ENCODE results near the gene PIK3C2G. TPM values are rescaled to one million over a fixed set of nuclear protein-coding genes. Genes with fewer than 3 reads are reported as not detected.

Gene PIK3C2G
- total and polyA plus RNA-seq, 10 of the 15 experiments (the other 5 are each of a cell fraction or from before 2014, with no cell fraction given): not detected

- BruUV-seq (replicated peaks): no TSS peak
- Histone ChIP-seq H3K4me1 (ENCODE audit: control insufficient read depth, insufficient read depth, low read length) (no peaks in the 10 kb centered on the region), H3K9ac (ENCODE audit: control insufficient read depth, insufficient read depth, low read length) (no peak overlapping the region), H3K27me3 (replicated peaks in 1 of 2; ENCODE audit: control insufficient read depth in 2 of 2, insufficient read depth in 2 of 2, low read length in 1 of 2) (no peaks in the 10 kb centered on the region), H3K27ac (ENCODE audit: control insufficient read depth, insufficient read depth) (no peak overlapping the region), H3K4me2 (ENCODE audit: control insufficient read depth, insufficient read depth) (no peak overlapping the region), H2AFZ (ENCODE audit: control insufficient read depth, low read depth, low read length) (no peak overlapping the region), H3K36me3 (ENCODE audit: control insufficient read depth in 2 of 2, insufficient read depth in 2 of 2, low read length in 1 of 2) (no peaks in the 10 kb centered on the region), H3K4me3 (no peak overlapping the region), H3K79me2 (ENCODE audit: control insufficient read depth, insufficient read depth, low read length) (no peaks in the 10 kb centered on the region), H4K20me1 (ENCODE audit: control insufficient read depth, insufficient read depth) (no peaks in the 10 kb centered on the region), H3K9me3 (replicated peaks; ENCODE audit: control insufficient read depth, insufficient read depth, low read length) (no peaks in the 10 kb centered on the region)
- POLR2A ChIA-PET: no interaction called here
- in situ Hi-C loops (cut with MboI) (no loop called here), intact Hi-C loops (cut with micrococcal nuclease; ENCODE audit: unreplicated experiment) (no loop called here)
- CTCF ChIA-PET: no interaction called here
- no peak for DNase-seq (ENCODE audit: low read depth, low spot score)
- RAD21 ChIA-PET (ENCODE audit: unreplicated experiment): no interaction called here
- FAIRE-seq: no peak
- no peak for ATAC-seq
- TF ChIP-seq NFXL1 (IDR thresholded peaks at IDR 0.05; ENCODE audit: borderline replicate concordance): no peak
- no peak for TF ChIP-seq CREB1 (IDR thresholded peaks at IDR 0.05; ENCODE audit: low read depth)
- no peak for TF ChIP-seq NRF1 (conservative IDR thresholded peaks at IDR 0.05; ENCODE audit: low read depth, low read length)
- no peak for TF ChIP-seq EGR1 (IDR thresholded peaks at IDR 0.05; ENCODE audit: borderline replicate concordance in 1 of 2, low read depth in 2 of 2, low read length in 2 of 2)
- no peak for TF ChIP-seq RFX5 (IDR thresholded peaks at IDR 0.05; ENCODE audit: low read depth, low read length)
- TF ChIP-seq CEBPZ (IDR thresholded peaks at IDR 0.05; ENCODE audit: low read depth, low read length): no peak
- SMC1A ChIA-PET (ENCODE audit: uncharacterized antibody, unreplicated experiment): interaction anchor here (0.7 kb wide), 1 partner anchor 69 kb away, joined by 3 read pairs; no protein-coding TSS in a partner anchor
Observed at GRCh38 chr12:18294889-18295288, 33.6 kb downstream of the PIK3C2G start.

Data from GM12878 (cell line).